Measurements from ENCODE around the gene CDKL1.
"Not testable (repeated sequence)": the region's sequence is repeated elsewhere in the genome, so short reads cannot be mapped to it uniquely, and the experiment has no call there.

CDKL1 gene

GRCh38 chr14:50357753-50358395 lies 38.8 kb downstream of the CDKL1 start:
- DNase-seq (ENCODE audit: low read depth in 3 of 3) = no peak

GRCh38 chr14:50357124-50357523 lies 39.6 kb downstream of the CDKL1 start:
- no peak for DNase-seq (ENCODE audit: low read depth in 3 of 3)

DNA sequence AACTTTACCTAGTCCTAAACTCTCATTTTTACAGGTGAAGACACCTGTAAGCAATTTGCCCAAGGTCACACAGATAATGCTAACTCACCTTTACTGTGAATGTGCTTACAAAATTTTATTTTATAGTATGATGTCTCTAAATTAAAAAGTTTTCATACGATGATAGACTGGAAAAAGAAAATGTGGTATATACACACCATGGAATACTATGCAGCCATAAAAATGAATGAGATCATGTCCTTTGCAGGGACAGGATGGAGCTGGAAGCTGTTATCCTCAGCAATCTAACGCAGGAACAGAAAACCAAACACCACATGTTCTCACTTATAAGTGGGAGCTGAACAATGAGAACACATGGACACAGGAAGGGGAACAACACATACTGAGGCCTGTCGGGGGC lies 40.4 kb downstream of the CDKL1 start:
- not testable (repeated sequence) for DNase-seq (ENCODE audit: low read depth in 3 of 3)

GRCh38 chr14:50355692-50356091 lies 41.0 kb downstream of the CDKL1 start:
- no peak for DNase-seq (ENCODE audit: low read depth in 3 of 3)

- no peak for DNase-seq (ENCODE audit: low read depth in 3 of 3)
Measured at GRCh38 chr14:50354527-50354926, 42.2 kb downstream of the CDKL1 start.

- no peak for DNase-seq (ENCODE audit: low read depth in 3 of 3)
Measured at GRCh38 chr14:50353126-50353525, 43.6 kb downstream of the CDKL1 start.

DNA sequence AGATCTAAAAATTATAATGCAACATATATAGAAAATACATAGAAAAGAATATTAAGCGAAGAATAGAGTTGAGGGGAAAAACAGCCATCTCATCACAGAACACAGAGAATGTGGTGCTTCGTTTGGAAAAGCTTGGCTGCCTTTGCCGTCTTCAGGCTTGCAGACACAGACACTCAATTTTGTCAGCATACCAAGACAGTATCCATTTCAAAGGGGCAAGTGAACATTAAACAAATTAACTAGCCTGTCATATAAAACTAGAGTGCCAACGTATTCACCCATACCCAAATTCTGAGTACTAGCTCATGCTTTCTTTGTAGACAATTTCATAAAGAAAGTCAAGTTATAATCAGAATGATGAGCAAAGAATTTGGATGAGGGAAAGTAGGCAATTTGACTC lies 44.1 kb downstream of the CDKL1 start:
- DNase-seq (ENCODE audit: low read depth in 3 of 3) = no peak

GRCh38 chr14:50350975-50351374 lies 45.7 kb downstream of the CDKL1 start:
- no peak for DNase-seq (ENCODE audit: low read depth in 3 of 3)

- no peak for DNase-seq (ENCODE audit: low read depth in 3 of 3)
Measured at GRCh38 chr14:50348933-50349332, 47.7 kb downstream of the CDKL1 start.

DNA sequence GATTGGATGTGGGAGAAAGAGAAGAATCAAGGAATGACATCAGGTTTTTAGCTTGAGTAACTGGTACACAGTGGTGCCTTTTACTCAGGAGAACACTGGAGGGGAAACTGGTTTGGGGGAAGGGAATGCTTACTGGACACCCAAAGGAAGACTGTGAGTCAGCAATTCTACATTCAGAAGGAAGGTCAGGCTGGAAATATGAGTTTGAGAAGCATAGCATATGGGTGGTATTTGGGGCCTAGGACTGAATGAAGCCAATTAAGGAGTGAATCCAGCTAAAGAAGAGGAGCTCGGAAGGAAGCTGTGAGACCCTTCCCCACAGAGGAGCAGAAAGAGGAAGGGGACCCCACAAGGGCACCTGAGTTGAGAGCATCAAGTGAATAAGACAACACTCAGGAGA lies 49.2 kb downstream of the CDKL1 start:
- no peak for DNase-seq (ENCODE audit: low read depth in 3 of 3)

GRCh38 chr14:50345846-50346422 lies 50.7 kb downstream of the CDKL1 start:
- no peak for DNase-seq (ENCODE audit: low read depth in 3 of 3)

DNA sequence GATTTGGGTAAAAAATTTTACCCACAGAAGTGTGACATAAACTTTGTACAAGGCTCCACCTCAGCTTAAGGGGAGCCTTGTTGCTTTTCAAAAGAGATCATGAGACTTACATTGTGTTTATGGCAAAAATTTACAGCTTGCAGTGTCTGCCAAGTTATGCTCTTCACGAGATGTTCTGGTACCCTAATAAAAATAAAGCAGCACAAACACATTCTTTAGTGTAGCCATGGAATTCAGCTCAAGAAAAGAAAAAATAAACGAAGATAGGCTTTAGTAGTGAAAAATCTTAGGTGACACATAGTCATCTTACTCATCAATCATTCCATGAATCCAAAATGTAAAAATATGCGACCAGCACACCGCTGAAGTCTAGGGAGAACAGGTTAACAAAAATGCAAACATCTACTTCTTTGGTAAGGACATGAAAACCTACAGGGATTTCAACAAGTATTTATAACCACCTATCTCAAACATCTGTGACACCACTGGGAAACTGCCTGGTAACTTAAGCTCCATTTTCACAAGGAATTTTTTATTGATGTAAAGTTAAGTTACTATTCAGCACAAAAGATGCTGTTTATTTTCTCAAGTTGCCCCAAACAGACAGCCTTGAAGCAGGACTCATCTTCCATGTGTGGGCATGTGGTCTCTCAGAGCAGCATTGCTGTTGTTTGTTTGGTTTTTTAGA lies 51.7 kb downstream of the CDKL1 start:
- DNase-seq (ENCODE audit: low read depth in 3 of 3) = no peak

DNA sequence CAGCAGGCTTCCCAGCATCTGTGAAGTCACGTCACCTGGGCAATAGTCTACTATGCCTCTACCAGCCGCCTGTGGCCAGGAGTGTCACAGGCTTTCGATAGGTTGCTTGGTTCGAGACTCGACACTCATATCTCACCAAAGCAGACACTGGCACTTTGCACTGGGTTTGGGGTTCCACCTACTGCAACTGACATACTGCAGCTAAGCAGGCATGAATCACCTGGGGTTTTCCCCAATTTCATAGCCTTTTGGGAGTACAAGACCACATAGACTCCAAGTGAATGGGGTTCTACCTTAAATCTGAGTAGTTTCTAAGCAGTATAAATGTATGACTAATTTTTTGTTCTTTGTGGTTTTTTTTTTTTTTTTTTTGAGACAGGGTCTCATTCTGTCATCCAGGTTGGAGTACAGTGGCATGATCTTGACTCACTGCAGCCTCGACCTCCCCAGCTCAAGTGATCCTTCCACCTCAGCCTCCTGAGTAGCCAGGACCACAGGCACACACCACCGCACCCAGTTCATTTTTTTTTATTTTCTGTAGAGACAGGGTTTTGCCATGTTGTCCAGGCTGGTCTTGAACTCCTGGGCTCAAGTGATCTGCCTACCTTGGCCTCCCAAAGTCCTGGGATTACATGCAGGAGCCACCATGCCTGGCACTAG lies 52.4 kb downstream of the CDKL1 start:
- DNase-seq (ENCODE audit: low read depth in 3 of 3) = peak in 1 of 3 experiments; percentile 29

- no peak for DNase-seq (ENCODE audit: low read depth in 3 of 3)
Measured at GRCh38 chr14:50343434-50343833, 53.2 kb downstream of the CDKL1 start.

DNA sequence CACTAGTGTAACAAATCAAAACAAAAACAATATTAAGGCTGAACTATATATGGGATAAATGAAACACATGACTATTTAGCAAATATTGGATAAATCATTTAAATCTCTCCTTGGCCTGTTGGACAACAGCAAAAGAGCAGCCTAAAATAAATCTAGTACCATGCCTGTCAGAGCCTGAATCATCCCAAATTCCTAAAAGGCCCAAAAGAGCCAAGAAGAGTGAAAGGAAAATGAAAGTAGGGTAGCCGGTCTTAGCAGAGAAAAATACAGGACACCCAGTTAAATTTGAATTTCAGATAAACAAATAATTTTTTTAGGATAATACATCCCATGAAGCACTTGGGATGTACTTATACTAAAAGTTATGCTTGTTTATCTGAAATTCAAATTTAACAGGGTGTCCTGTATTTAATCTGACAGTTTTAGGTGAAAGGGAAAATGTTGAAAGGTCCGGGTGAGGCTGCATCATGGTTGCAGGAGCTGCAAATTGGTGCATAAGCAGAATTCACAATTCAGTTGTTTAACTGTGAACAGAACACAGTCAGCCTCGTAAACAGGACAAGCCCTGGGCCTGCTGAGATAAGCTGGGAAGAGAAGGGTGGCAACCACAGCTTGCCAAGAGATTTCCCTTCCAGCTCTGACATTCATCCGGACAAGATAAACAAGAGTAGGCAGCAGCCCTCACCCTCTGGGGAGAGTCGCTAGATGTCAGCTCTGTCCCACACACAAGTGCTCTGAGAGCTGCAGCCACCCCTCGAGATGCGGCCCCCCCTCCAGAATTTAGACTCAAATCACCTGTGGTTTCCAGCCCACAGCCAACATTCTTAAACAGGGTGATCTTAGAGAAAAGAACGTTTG lies 54.2 kb downstream of the CDKL1 start:
- no peak for DNase-seq (ENCODE audit: low read depth in 3 of 3)

DNA sequence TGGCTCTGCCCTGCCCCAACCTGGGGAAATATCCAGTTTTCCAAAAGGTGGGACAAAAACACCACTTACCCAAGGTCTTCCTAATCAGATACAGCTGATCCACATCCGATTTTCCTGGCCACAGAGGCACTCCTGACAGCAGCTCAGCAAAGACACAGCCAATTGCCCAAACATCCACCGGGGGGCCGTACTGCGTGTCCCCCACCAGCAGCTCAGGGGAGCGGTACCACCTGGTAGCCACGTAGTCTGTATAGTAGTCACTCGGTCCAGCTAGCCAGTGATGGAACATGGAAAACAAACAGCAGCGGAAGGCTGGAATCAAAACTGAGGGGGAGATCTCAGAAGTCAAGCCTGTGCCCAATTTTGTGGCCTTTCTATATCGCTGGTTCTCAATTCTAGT lies 55.7 kb downstream of the CDKL1 start:
- DNase-seq (ENCODE audit: low read depth in 3 of 3) = no peak

- DNase-seq (ENCODE audit: low read depth in 3 of 3) = no peak
Measured at GRCh38 chr14:50340045-50340444, 56.6 kb downstream of the CDKL1 start.

DNA sequence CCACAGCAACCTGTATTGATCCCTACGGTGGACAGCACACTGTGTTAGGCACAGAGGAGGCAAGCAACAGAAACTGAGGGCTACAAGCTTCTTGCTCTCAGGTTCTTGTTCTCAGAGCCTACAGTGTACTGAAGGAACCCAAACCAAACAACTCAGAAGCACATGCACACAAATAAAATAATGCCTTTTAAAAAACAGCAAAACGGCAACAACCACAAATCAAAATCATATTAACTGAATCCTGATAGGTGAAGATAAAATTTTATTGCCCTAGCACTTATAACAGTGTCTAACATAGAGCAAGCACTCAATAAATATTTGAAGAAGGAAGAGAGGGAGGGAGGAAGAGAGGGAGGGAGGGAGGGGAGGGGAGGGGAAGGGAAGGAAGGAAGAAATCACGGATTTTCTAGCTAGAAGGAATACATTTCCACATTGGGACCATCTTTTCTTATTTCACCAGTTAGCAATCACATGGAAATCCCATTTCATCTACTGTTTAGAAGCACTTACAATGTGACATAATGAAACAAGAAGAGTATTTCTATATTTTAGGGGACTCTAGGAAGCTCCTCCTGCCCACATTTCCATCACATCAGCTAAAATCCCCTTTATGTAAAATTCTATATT lies 57.4 kb downstream of the CDKL1 start:
- no peak for DNase-seq (ENCODE audit: low read depth in 3 of 3)

- no peak for DNase-seq (ENCODE audit: low read depth in 3 of 3)
Measured at GRCh38 chr14:50338587-50338986, 58.1 kb downstream of the CDKL1 start.

- no peak for DNase-seq (ENCODE audit: low read depth in 3 of 3)
Measured at GRCh38 chr14:50335989-50336824, 60.5 kb downstream of the CDKL1 start.

Measured in stimulated activated CD4-positive, alpha-beta T cell treated with anti-CD3 and anti-CD28 coated beads, TNF-alpha, amount 100 ng/mL, for 4 hours (primary cell).